NCI-H446 treated with DMSO at 0.1 percent for 48 hours (cell line): ENCODE results near the gene MADCAM1.
"Not testable (repeated sequence)": the region's sequence is repeated elsewhere in the genome, so short reads cannot be mapped to it uniquely, and the experiment has no call there.

Experiments used
- DNase-seq: peaks from one replicate; lab custom pipeline; 2025; lab: John Stamatoyannopoulos, UW

Gene MADCAM1

GRCh38 chr19:496112-496665, at the start of gene MADCAM1:
MADCAM1 (plus strand) TSS chr19:496486; CDS start chr19:496500, 14 bp downstream.
- DNase-seq = no peak

GRCh38 chr19:447064-447426, 49.2 kb upstream of the MADCAM1 start:
- DNase-seq = no peak

- no peak for DNase-seq
Measured at GRCh38 chr19:447816-448560, 48.3 kb upstream of the MADCAM1 start.

- DNase-seq = no peak
Measured at GRCh38 chr19:449916-450315, 46.4 kb upstream of the MADCAM1 start.

GRCh38 chr19:450912-451481, 45.3 kb upstream of the MADCAM1 start:
- DNase-seq = not testable (repeated sequence)

- no peak for DNase-seq
Measured at GRCh38 chr19:452829-453228, 43.5 kb upstream of the MADCAM1 start.

GRCh38 chr19:453606-454005, 42.7 kb upstream of the MADCAM1 start:
- no peak for DNase-seq

- DNase-seq = no peak
Measured at GRCh38 chr19:455031-455705, 41.1 kb upstream of the MADCAM1 start.

- no peak for DNase-seq
Measured at GRCh38 chr19:455851-456546, 40.3 kb upstream of the MADCAM1 start.

GRCh38 chr19:456547-457110, 39.7 kb upstream of the MADCAM1 start:
- DNase-seq = no peak

- no peak for DNase-seq
Measured at GRCh38 chr19:457636-458035, 38.6 kb upstream of the MADCAM1 start.

GRCh38 chr19:458091-459042, 37.9 kb upstream of the MADCAM1 start:
- DNase-seq = no peak

GRCh38 chr19:459724-460511, 36.4 kb upstream of the MADCAM1 start:
- DNase-seq = no peak

GRCh38 chr19:460877-461720, 35.2 kb upstream of the MADCAM1 start, which contains the start of gene SHC2:
SHC2 (minus strand) TSS chr19:461033; CDS start chr19:460996, 37 bp downstream.
- no peak for DNase-seq

- DNase-seq = peak; percentile 15
Measured at GRCh38 chr19:461721-462551, 34.4 kb upstream of the MADCAM1 start.

- DNase-seq = no peak
Measured at GRCh38 chr19:463483-464207, 32.6 kb upstream of the MADCAM1 start.

GRCh38 chr19:464208-464545, 32.1 kb upstream of the MADCAM1 start:
- no peak for DNase-seq
